AG08395 (cell line): ENCODE data around the gene PTPN4.
"Not testable (repeated sequence)": the region's sequence is repeated elsewhere in the genome, so short reads cannot be mapped to it uniquely, and the experiment has no call there.

Experiments used
- DNase-seq: peaks from one replicate; pipeline ENCODE4 v3.0.0; 2012; ENCODE audit warnings: mixed read lengths, low spot score

The PTPN4 gene

GRCh38 chr2:120016800-120017199 is 257.1 kb downstream of the PTPN4 start:
- no peak for DNase-seq

- DNase-seq: no peak
These were observed 257.5 kb downstream of the PTPN4 start for GRCh38 chr2:120017201-120017600.

GRCh38 chr2:120018549-120018948 is 258.8 kb downstream of the PTPN4 start:
- DNase-seq: no peak

- DNase-seq: no peak
These were observed 260.8 kb downstream of the PTPN4 start for GRCh38 chr2:120020554-120020953.

GRCh38 chr2:120022505-120022904 is 262.8 kb downstream of the PTPN4 start:
- not testable (repeated sequence) for DNase-seq

- DNase-seq: no peak
These were observed 267.2 kb downstream of the PTPN4 start for GRCh38 chr2:120026890-120027289.

DNA sequence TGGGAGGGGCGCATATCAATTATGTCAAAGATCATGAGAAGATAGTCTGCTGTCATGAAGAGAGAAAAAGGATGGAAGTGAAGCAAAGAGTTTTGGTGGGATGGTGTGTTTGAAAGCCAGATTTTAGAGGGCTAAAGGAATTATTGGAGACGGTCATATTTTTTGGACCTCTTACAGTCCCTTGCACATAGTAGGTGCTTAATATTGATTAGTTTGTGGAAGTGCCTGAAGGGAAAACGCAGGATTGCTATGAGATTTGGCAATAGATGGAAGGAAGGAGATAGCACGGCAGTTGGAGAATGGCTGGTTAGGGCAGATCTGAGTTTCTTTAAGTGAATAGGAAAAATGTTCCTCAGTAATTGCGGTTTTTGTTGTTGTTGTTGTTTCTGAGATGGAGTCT is 269.1 kb downstream of the PTPN4 start:
- no peak for DNase-seq

- DNase-seq: no peak
These were observed 270.2 kb downstream of the PTPN4 start for GRCh38 chr2:120029672-120030640.

DNA sequence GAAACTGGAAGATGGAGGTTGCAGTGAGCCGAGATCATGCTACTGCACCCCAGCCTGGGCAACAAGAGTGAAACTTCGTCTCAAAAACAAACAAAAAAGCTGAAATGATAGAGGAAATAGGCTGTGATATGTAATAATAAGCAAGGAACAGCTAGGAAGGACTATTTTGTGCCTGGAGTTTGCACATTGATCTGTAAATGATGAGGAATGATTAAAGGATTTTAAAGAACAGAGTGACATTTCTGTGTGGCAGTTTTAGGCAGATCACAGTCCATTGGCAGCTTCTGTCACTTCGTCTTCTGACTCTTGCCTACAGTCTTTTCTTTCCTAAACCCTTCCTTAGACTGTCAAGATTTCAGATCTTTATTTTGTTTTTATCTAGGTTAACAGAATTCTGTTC is 272.6 kb downstream of the PTPN4 start:
- no peak for DNase-seq
